CD14-positive monocyte (primary cell): ENCODE results near the gene PRELP. TPM values are rescaled to one million over a fixed set of nuclear protein-coding genes. Genes with fewer than 3 reads are reported as not detected.

Source experiments
- DNase-seq, 3 donors: peaks; one replicate each; pipeline ENCODE4 v3.0.0-alpha.2; 2011 to 2022
- H2AFZ ChIP-seq: 2 replicates; pipeline ENCODE4 v1.6.0; 2012; ENCODE audit warnings: mild to moderate bottlenecking, low read depth, low read length, inconsistent platforms; ENCODE audit not compliant: insufficient read depth, poor library complexity, severe bottlenecking
- H3K27ac ChIP-seq, 2 donors: 1 replicate in 1 of 2; 2 replicates in 1 of 2; pipeline ENCODE4 v1.5.1; 2012 to 2013; ENCODE audit warnings: low read length in 2 of 2, control low read depth in 1 of 2, inconsistent platforms in 1 of 2, low read depth in 1 of 2, mild to moderate bottlenecking in 1 of 2
- H3K27me3 ChIP-seq, 2 donors: one replicate each; pipeline versions ENCODE4 v1.6.0 to v1.6.1; 2011 to 2013; ENCODE audit warnings: low read length in 2 of 2; ENCODE audit not compliant: control insufficient read depth in 2 of 2, insufficient read depth in 2 of 2
- H3K36me3 ChIP-seq, 2 donors: replicated peaks in 1 of 2; 1 replicate in 1 of 2; 2 replicates in 1 of 2; pipeline versions ENCODE4 v1.5.1 to v1.6.1; 2012 to 2013; ENCODE audit warnings: low read length in 2 of 2, control low read depth in 1 of 2, inconsistent platforms in 1 of 2, mild to moderate bottlenecking in 1 of 2; ENCODE audit not compliant: insufficient read depth in 2 of 2, control insufficient read depth in 1 of 2
- H3K4me1 ChIP-seq, 2 donors: 1 replicate in 1 of 2; 2 replicates in 1 of 2; pipeline versions ENCODE4 v1.5.1 to v1.6.1; 2012 to 2013; ENCODE audit warnings: low read length in 2 of 2, control low read depth in 1 of 2, inconsistent platforms in 1 of 2, mild to moderate bottlenecking in 1 of 2, moderate library complexity in 1 of 2; ENCODE audit not compliant: insufficient read depth in 2 of 2, control insufficient read depth in 1 of 2
- H3K4me2 ChIP-seq: replicated peaks from 2 replicates; pipeline ENCODE3; 2012; ENCODE audit warnings: low read length, moderate library complexity, mild to moderate bottlenecking; ENCODE audit not compliant: poor library complexity, severe bottlenecking; ENCODE audit errors: extremely low read depth
- H3K4me3 ChIP-seq, 3 experiments: fragments of 200-600 bp in 1 of 3; sonication (generic) in 1 of 3; replicated peaks in 1 of 3; 1 replicate in 2 of 3; 2 replicates in 1 of 3; pipeline ENCODE4 v1.5.1; 2011 to 2013; ENCODE audit warnings: low read length in 3 of 3, mild to moderate bottlenecking in 3 of 3, control low read depth in 2 of 3, low read depth in 2 of 3, inconsistent platforms in 1 of 3, moderate library complexity in 1 of 3
- H3K79me2 ChIP-seq: 2 replicates; pipeline ENCODE4 v1.6.0; 2012; ENCODE audit warnings: mild to moderate bottlenecking, control low read depth, inconsistent platforms, low read length, moderate library complexity; ENCODE audit not compliant: insufficient read depth
- H3K9ac ChIP-seq: 2 replicates; pipeline ENCODE4 v1.6.0; 2017; ENCODE audit warnings: low read length, mild to moderate bottlenecking; ENCODE audit not compliant: insufficient read depth, poor library complexity, severe bottlenecking
- H3K9me3 ChIP-seq, 2 donors: replicated peaks in 1 of 2; 1 replicate in 1 of 2; 2 replicates in 1 of 2; pipeline versions ENCODE4 v1.5.1 to v1.6.1; 2012 to 2013; ENCODE audit warnings: low read length in 2 of 2, control low read depth in 1 of 2; ENCODE audit not compliant: control insufficient read depth in 1 of 2, insufficient read depth in 1 of 2
- H4K20me1 ChIP-seq: 2 replicates; pipeline ENCODE4 v1.6.0; 2012; ENCODE audit warnings: mild to moderate bottlenecking, low read length, control low read depth, moderate library complexity; ENCODE audit not compliant: insufficient read depth
- H3K27ac Mint-ChIP-seq, 7 donors: one replicate each; pipeline ENCODE4 v1.8.0; 2020; ENCODE audit warnings: mild to moderate bottlenecking in 7 of 7, mixed read lengths in 7 of 7, moderate library complexity in 6 of 7, inconsistent platforms in 2 of 7
- H3K27me3 Mint-ChIP-seq, 3 donors: one replicate each; pipeline ENCODE4 v1.8.0; 2021 to 2022; ENCODE audit warnings: low read depth in 3 of 3, mild to moderate bottlenecking in 3 of 3, mixed read lengths in 3 of 3, moderate library complexity in 3 of 3, inconsistent platforms in 1 of 3
- H3K36me3 Mint-ChIP-seq, 2 donors: one replicate each; pipeline ENCODE4 v1.8.0; 2020; ENCODE audit warnings: mixed read lengths in 2 of 2, inconsistent platforms in 1 of 2, mild to moderate bottlenecking in 1 of 2
- H3K4me1 Mint-ChIP-seq: one replicate; pipeline ENCODE4 v1.8.0; 2020; ENCODE audit warnings: mild to moderate bottlenecking, mixed read lengths
- H3K4me3 Mint-ChIP-seq, 2 donors: one replicate each; pipeline ENCODE4 v1.8.0; 2020; ENCODE audit warnings: mild to moderate bottlenecking in 2 of 2, mixed read lengths in 2 of 2, moderate library complexity in 1 of 2
- H3K9me3 Mint-ChIP-seq, 7 donors: one replicate each; pipeline ENCODE4 v1.8.0; 2020 to 2022; ENCODE audit warnings: mixed read lengths in 7 of 7, mild to moderate bottlenecking in 6 of 7, moderate library complexity in 6 of 7, inconsistent platforms in 2 of 7
- CTCF ChIP-seq: fragments of 200-600 bp; IDR thresholded peaks from one replicate; pipeline ENCODE4 v1.8.0; 2022; ENCODE audit warnings: antibody characterized with exemption, mild to moderate bottlenecking
- WGBS: methylation state at CpG from one replicate; pipeline ENCODE4 v1.1.5; 2013; ENCODE audit warnings: missing lambda C conversion rate; ENCODE audit not compliant: insufficient coverage; 5-methylcytosine and 5-hydroxymethylcytosine counted together
- intact Hi-C, 2 donors: fragments of 100-400 bp; cut with micrococcal nuclease; formaldehyde crosslinking; loops; one replicate each; pipeline versions ENCODE4 v1.15.0 to v1.15.1; 2023
- polyA plus RNA-seq, 3 donors: library from polyadenylated mRNA; depleted of rRNA in 1 of 3; unstranded in 2 of 3; stranded (reverse) in 1 of 3; fragments of 300-500 nt in 2 of 3; fragments of >200 nt in 1 of 3; fragmentation: Illumina TruSeq in 2 of 3; gene quantifications; 1 replicate in 2 of 3; 2 replicates in 1 of 3; pipeline ENCODE4 v1.2.3, GENCODE V29; 2012 to 2021

Gene PRELP
- polyA plus RNA-seq, 3 donors = not detected

- H3K9me3 ChIP-seq = no peaks in the 10 kb centered on the region
- H3K79me2 ChIP-seq = no peaks in the 10 kb centered on the region
- H3K9me3 Mint-ChIP-seq = peaks cover 0 to 1% (median 0%) of the 10 kb centered on the region in 7 donors
- H3K4me1 Mint-ChIP-seq = peaks cover 22% of the 10 kb centered on the region
- H3K4me1 ChIP-seq = peaks cover 1 to 4% of the 10 kb centered on the region in 2 donors
- H2AFZ ChIP-seq = no peak overlapping the region
- H3K36me3 ChIP-seq = no peaks in the 10 kb centered on the region
- 96% methylated on average over 6 of the region's 6 CpGs for WGBS
- DNase-seq = no peak
- no peak overlapping the region for H3K27ac ChIP-seq
- intact Hi-C loops = no loop called here
- peaks cover 0 to 2% (median 1%) of the 10 kb centered on the region in 3 donors for H3K27me3 Mint-ChIP-seq
- no peak overlapping the region for H3K9ac ChIP-seq
- peak overlapping the region in 1 of 7 donors; percentile 28 for H3K27ac Mint-ChIP-seq
- H3K27me3 ChIP-seq = no peaks in the 10 kb centered on the region
- no peak overlapping the region for H3K4me3 Mint-ChIP-seq
- TF ChIP-seq CTCF = no peak
- no peak overlapping the region for H3K4me3 ChIP-seq
- no peaks in the 10 kb centered on the region for H4K20me1 ChIP-seq
- no peak overlapping the region for H3K4me2 ChIP-seq
- no peaks in the 10 kb centered on the region for H3K36me3 Mint-ChIP-seq
Observed at GRCh38 chr1:203519896-203520295, 44.3 kb downstream of the PRELP start.

GRCh38 chr1:203520315-203520714, 44.7 kb downstream of the PRELP start:
- WGBS = 40% methylated on average over 5 of the region's 5 CpGs
- no peaks in the 10 kb centered on the region for H3K79me2 ChIP-seq
- peak; percentile 8 to 70 (median 51) for DNase-seq
- peak overlapping the region in 5 of 7 donors; percentile 4 to 48 (median 31) for H3K27ac Mint-ChIP-seq
- no peaks in the 10 kb centered on the region for H3K9me3 ChIP-seq
- H3K4me3 Mint-ChIP-seq = no peak overlapping the region
- no peak overlapping the region for H2AFZ ChIP-seq
- H3K36me3 Mint-ChIP-seq = no peaks in the 10 kb centered on the region
- H3K4me1 ChIP-seq = peaks cover 4% of the 10 kb centered on the region in 2 donors
- intact Hi-C loops = no loop called here
- H3K27me3 Mint-ChIP-seq = peaks cover 0 to under 1% (median under 1%) of the 10 kb centered on the region in 3 donors
- H4K20me1 ChIP-seq = no peaks in the 10 kb centered on the region
- no peak for TF ChIP-seq CTCF
- no peak overlapping the region for H3K27ac ChIP-seq
- H3K9ac ChIP-seq = no peak overlapping the region
- no peaks in the 10 kb centered on the region for H3K36me3 ChIP-seq
- H3K4me1 Mint-ChIP-seq = peaks cover 21% of the 10 kb centered on the region
- H3K4me2 ChIP-seq = no peak overlapping the region
- peaks cover 0 to 1% (median 0%) of the 10 kb centered on the region in 7 donors for H3K9me3 Mint-ChIP-seq
- no peak overlapping the region for H3K4me3 ChIP-seq
- no peaks in the 10 kb centered on the region for H3K27me3 ChIP-seq
